ENCODE data around the gene RBM7.

DNA sequence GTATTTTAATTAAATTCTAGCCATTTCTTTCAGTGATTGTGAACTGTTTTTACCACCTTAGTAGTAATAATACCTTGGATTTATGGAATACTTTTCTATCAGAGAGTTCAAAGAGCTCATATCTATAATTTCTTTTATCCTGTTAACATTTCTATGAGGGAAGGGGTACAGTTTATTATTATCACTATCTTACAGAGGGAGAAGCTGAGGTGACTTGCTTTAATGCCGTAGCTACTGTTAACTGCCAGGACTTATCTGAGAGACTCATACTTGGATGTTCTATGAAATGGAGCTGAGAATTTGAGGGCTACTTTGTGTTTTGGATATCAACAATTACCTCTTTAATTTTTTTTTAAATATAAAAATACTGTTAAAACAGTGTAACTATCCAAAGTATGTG is 42.1 kb downstream of the RBM7 start:
- TF ChIP-seq, protein P1, sequence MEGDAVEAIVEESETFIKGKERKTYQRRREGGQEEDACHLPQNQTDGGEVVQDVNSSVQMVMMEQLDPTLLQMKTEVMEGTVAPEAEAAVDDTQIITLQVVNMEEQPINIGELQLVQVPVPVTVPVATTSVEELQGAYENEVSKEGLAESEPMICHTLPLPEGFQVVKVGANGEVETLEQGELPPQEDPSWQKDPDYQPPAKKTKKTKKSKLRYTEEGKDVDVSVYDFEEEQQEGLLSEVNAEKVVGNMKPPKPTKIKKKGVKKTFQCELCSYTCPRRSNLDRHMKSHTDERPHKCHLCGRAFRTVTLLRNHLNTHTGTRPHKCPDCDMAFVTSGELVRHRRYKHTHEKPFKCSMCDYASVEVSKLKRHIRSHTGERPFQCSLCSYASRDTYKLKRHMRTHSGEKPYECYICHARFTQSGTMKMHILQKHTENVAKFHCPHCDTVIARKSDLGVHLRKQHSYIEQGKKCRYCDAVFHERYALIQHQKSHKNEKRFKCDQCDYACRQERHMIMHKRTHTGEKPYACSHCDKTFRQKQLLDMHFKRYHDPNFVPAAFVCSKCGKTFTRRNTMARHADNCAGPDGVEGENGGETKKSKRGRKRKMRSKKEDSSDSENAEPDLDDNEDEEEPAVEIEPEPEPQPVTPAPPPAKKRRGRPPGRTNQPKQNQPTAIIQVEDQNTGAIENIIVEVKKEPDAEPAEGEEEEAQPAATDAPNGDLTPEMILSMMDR (IDR thresholded peaks at IDR 0.05; ENCODE audit: low read depth, low read length, poor library complexity, severe bottlenecking) = no peak
- no peak for TF ChIP-seq EZH2phosphoT487 (IDR thresholded peaks at IDR 0.05; ENCODE audit: borderline replicate concordance, low read length)

All from DOHH2 (cell line).